Psoas muscle (tissue), 8 donors: Measurements from ENCODE around the gene PPP3CA. TPM values are rescaled to one million over a fixed set of nuclear protein-coding genes. Genes with fewer than 3 reads are reported as not detected.

ENCODE experiments used
- ATAC-seq, 4 donors: fragments of 200-7000 bp; cut with Tn5 transposase; one replicate each; pipeline ENCODE4 v1.9.1; 2020; ENCODE audit warnings: moderate library complexity in 3 of 4, mild to moderate bottlenecking in 2 of 4
- DNase-seq, 2 donors: peaks; one replicate each; pipeline ENCODE4 v3.0.0-alpha.2; 2020
- H3K27ac ChIP-seq: fragments of 200-600 bp; one replicate; pipeline ENCODE4 v1.8.0; 2022
- H3K27me3 ChIP-seq, 3 donors: fragments of 200-600 bp in 1 of 3; one replicate each; pipeline versions ENCODE4 v1.6.1 to v1.8.0; 2013 to 2022; ENCODE audit warnings: low read length in 2 of 3, mild to moderate bottlenecking in 2 of 3, moderate library complexity in 1 of 3; ENCODE audit not compliant: insufficient read depth in 3 of 3
- H3K36me3 ChIP-seq, 2 donors: fragments of 200-600 bp in 1 of 2; one replicate each; pipeline versions ENCODE4 v1.6.1 to v1.8.0; 2013 to 2022; ENCODE audit warnings: low read depth in 1 of 2, mild to moderate bottlenecking in 1 of 2, moderate library complexity in 1 of 2; ENCODE audit not compliant: insufficient read depth in 1 of 2
- H3K4me1 ChIP-seq: fragments of 200-600 bp; one replicate; pipeline ENCODE4 v1.8.0; 2022
- H3K4me3 ChIP-seq: fragments of 200-600 bp; one replicate; pipeline ENCODE4 v1.8.0; 2022; ENCODE audit warnings: mild to moderate bottlenecking
- H3K9me3 ChIP-seq: fragments of 200-600 bp; one replicate; pipeline ENCODE4 v1.8.0; 2022
- WGBS, 3 donors: extraction: QIAGEN DNeasy Blood & Tissue Kit; methylation state at CpG; one replicate each; pipeline versions ENCODE4 v1.1.6 to v1.1.7; 2013; 5-methylcytosine and 5-hydroxymethylcytosine counted together
- intact Hi-C, 2 donors: fragments of 100-400 bp; cut with DNase I; formaldehyde crosslinking; loops; one replicate each; pipeline versions ENCODE4 v1.11.0 to v1.14.2; 2022
- polyA plus RNA-seq, 3 donors: library from polyadenylated mRNA; stranded (reverse); fragments of 200-250 nt; gene quantifications; one replicate each; pipeline ENCODE4 v1.2.3, GENCODE V29; 2013
- total RNA-seq, 4 donors: library from RNA; stranded (reverse); fragmentation: NEBNext Ultra II Directional in 2 of 4; extraction: Animal tissue kit (Norgen Biotek cat#: 25700) in 2 of 4; gene quantifications; one replicate each; pipeline versions ENCODE4 v1.2.1 to v1.2.4, GENCODE V29; 2021 to 2023
- TF ChIP-seq, protein P1 (sequence below): fragments of 200-600 bp; IDR thresholded peaks from one replicate; pipeline ENCODE4 v1.8.0; 2022; ENCODE audit warnings: antibody characterized with exemption
- donor health status: healthy with polysubstance abuse.
- donor health status: DM: no; HTN: no; CAD: no; lungs with moderate emphysema.
- donor health status: Bipolar disorder and iron deficiency.
- donor health status: healthy.
- donor health status: DM: yes; HTN: yes; CAD: no.
- donor health status: DM: no; HTN: no; CAD: no.
- donor health status: DM: no; HTN: no; CAD: no.
- donor health status: DM: yes; HTN: yes; CAD: no.

Gene PPP3CA
- total and polyA plus RNA-seq, 7 donors, result 10.4 to 65.9 (median 32.6) TPM

DNA sequence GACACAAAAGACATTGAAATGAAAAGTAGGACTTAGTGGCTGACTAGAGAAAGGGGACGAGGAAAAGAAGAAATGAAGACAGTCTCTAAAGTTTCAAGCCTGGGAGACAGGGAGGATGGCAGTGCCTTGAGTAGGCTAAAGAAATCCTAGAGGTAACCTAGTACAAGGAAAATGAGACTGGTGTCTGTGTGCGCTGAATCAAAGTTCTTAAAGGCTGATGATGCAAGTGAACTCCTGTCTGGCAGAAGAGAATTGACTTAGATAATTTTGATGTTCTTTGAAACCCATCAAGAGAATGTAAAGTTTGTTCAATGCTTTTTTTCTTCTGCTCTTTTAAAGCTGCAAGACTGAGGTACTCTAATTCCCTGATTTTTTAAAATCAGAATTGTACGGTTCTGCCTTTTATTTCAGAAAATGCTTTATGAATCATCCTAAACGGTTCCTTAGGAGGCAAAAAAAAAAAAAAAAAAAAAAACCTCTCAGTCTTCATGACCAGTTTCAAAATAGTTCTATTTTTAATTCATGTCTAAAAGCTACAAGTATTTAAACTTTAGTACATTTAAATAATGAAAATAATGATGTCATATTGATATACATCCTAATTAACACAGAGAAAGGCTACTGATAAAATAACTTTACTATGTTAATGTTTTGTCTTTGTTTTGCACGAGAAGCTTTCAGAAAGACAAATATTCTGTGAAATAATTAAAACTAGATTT is 189.8 kb downstream of the PPP3CA start:
- no peak for ATAC-seq
- peaks cover 9% of the 10 kb centered on the region for H3K4me1 ChIP-seq
- H3K4me3 ChIP-seq, result no peak overlapping the region
- 53 to 79% (median 76%) methylated on average over 5 of the region's 5 CpGs for WGBS, 3 donors
- H3K27me3 ChIP-seq, result no peaks in the 10 kb centered on the region
- DNase-seq, result no peak
- TF ChIP-seq, protein P1, sequence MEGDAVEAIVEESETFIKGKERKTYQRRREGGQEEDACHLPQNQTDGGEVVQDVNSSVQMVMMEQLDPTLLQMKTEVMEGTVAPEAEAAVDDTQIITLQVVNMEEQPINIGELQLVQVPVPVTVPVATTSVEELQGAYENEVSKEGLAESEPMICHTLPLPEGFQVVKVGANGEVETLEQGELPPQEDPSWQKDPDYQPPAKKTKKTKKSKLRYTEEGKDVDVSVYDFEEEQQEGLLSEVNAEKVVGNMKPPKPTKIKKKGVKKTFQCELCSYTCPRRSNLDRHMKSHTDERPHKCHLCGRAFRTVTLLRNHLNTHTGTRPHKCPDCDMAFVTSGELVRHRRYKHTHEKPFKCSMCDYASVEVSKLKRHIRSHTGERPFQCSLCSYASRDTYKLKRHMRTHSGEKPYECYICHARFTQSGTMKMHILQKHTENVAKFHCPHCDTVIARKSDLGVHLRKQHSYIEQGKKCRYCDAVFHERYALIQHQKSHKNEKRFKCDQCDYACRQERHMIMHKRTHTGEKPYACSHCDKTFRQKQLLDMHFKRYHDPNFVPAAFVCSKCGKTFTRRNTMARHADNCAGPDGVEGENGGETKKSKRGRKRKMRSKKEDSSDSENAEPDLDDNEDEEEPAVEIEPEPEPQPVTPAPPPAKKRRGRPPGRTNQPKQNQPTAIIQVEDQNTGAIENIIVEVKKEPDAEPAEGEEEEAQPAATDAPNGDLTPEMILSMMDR, result no peak
- no peaks in the 10 kb centered on the region for H3K36me3 ChIP-seq
- H3K27ac ChIP-seq, result no peak overlapping the region
- H3K9me3 ChIP-seq, result no peaks in the 10 kb centered on the region
- intact Hi-C loops, result no loop called here

DNA sequence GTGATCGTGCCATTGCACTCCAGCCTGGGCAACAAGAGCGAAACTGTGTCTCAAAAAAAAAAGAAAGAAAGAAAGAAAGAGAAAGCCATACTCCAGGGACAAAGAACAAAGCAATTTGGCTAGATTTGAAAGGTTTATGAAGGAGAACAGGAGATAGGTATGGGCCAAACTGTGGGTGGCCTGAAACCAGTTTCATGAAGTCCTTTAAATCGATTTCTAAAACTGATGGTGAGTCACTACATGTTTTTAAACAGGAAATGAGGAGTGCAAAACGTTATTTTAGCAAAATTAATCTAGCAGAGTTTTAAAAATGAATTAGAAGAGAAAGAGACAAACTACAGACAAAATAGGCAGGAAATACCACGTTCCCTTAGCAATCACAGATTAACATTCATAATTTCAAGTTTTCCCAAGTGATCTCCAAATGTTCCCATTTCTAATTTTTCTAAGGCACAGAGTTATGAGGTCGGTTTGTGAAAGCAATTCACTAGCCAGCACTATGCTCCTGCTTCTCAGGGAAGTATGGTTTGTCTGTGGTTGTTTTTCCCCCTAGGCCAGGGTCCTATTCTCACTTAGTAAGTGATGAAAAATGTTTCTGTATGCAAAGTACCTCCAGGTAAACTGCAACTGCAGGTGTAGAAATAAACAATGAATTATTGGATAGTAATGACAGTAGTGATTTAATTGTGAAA is 190.6 kb downstream of the PPP3CA start:
- Histone ChIP-seq H3K4me3 (no peak overlapping the region), H3K36me3 (no peaks in the 10 kb centered on the region), H3K9me3 (no peaks in the 10 kb centered on the region), H3K4me1 (peaks cover 9% of the 10 kb centered on the region), H3K27ac (no peak overlapping the region), H3K27me3 (no peaks in the 10 kb centered on the region)
- no peak for ATAC-seq
- intact Hi-C loops, result no loop called here
- no peak for DNase-seq
- 66 to 75% (median 67%) methylated on average over 6 of the region's 6 CpGs for WGBS, 3 donors
- TF ChIP-seq, protein P1, result no peak

DNA sequence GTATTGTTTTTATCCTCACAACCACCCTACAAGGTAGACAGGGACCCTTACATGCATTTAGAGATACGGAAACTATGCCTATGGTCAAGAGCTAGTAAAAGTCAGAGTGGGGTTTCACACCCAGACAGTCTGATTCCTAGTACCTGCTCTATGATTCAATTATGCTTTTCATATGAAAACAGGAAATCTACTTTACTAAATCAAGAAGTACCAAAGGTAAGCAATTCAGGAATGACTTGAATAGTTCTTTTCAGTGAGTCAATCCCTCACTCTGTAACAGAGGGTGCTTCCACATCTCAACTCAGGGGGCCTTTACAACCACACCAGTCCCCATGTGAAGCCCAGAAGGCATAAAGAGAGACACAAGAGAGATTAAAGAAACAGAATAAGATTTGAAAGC is 191.4 kb downstream of the PPP3CA start:
- Histone ChIP-seq H3K27me3 (no peaks in the 10 kb centered on the region), H3K27ac (no peak overlapping the region), H3K36me3 (no peaks in the 10 kb centered on the region), H3K9me3 (no peaks in the 10 kb centered on the region), H3K4me1 (peaks cover 9% of the 10 kb centered on the region), H3K4me3 (no peak overlapping the region)
- no peak for ATAC-seq
- WGBS, 3 donors, result 97 to 100% (median 98%) methylated on average over 1 of the region's 1 CpG
- no peak for DNase-seq
- TF ChIP-seq, protein P1, result no peak
- intact Hi-C loops, result no loop called here

DNA sequence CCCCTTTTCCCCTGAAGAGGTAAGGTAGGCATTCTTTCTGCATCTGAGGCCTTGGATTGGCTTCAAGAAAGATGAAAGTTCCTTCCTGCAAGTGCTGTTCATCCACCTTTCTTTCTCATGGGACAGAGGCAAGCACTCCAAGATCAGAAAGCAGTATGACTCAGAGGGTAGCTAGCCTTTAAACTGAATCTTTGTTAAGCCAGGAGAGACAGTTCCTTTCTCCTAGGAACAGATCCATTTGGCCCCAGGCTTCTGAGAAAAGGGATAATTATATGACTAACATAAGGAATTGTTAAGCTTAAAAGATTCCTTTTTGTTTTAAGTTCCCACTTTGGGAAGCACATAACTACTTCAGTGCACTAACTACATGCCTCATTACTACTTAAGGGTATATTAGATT is 192.0 kb downstream of the PPP3CA start:
- ATAC-seq, result no peak

More for the DNA sequence above, 192.0 kb downstream of the PPP3CA start:
- no peaks in the 10 kb centered on the region for H3K9me3 ChIP-seq
- H3K4me1 ChIP-seq, result peaks cover 9% of the 10 kb centered on the region
- no peak overlapping the region for H3K4me3 ChIP-seq
- H3K36me3 ChIP-seq, result no peaks in the 10 kb centered on the region
- no peak for DNase-seq
- TF ChIP-seq, protein P1, result no peak
- H3K27me3 ChIP-seq, result no peaks in the 10 kb centered on the region
- intact Hi-C loops, result no loop called here
- no peak overlapping the region for H3K27ac ChIP-seq
